ENCODE data around the gene M6PR. TPM values are rescaled to one million over a fixed set of nuclear protein-coding genes. Genes with fewer than 3 reads are reported as not detected.
"Not testable (repeated sequence)": the region's sequence is repeated elsewhere in the genome, so short reads cannot be mapped to it uniquely, and the experiment has no call there.

The M6PR gene
- total and polyA plus RNA-seq, 10 of the 15 experiments (the other 5 are each of a cell fraction or from before 2014, with no cell fraction given): 65.4 to 209 (median 139) TPM

- intact Hi-C loops (cut with micrococcal nuclease; ENCODE audit: unreplicated experiment); H3K4me2 ChIP-seq (ENCODE audit: control insufficient read depth, insufficient read depth); H3K4me3 ChIP-seq; H3K9me3 ChIP-seq (replicated peaks; ENCODE audit: control insufficient read depth, insufficient read depth, low read length); FAIRE-seq; H3K9ac ChIP-seq (ENCODE audit: control insufficient read depth, insufficient read depth, low read length); H4K20me1 ChIP-seq (ENCODE audit: control insufficient read depth, insufficient read depth); CTCF ChIA-PET; ATAC-seq; H3K27me3 ChIP-seq (replicated peaks in 1 of 2; ENCODE audit: control insufficient read depth in 2 of 2, insufficient read depth in 2 of 2, low read length in 1 of 2); SMC1A ChIA-PET (ENCODE audit: uncharacterized antibody, unreplicated experiment); in situ Hi-C loops (cut with MboI); RAD21 ChIA-PET (ENCODE audit: unreplicated experiment); H2AFZ ChIP-seq (ENCODE audit: control insufficient read depth, low read depth, low read length); BruUV-seq (replicated peaks); H3K36me3 ChIP-seq (ENCODE audit: control insufficient read depth in 2 of 2, insufficient read depth in 2 of 2, low read length in 1 of 2); H3K4me1 ChIP-seq (ENCODE audit: control insufficient read depth, insufficient read depth, low read length); H3K27ac ChIP-seq (ENCODE audit: control insufficient read depth, insufficient read depth); H3K79me2 ChIP-seq (ENCODE audit: control insufficient read depth, insufficient read depth, low read length); DNase-seq (ENCODE audit: low read depth, low spot score): not testable (repeated sequence)
- TF ChIP-seq SRF (IDR thresholded peaks at IDR 0.05; ENCODE audit: low read depth in 2 of 2, low read length in 2 of 2) (peak; percentile 23 to 87; a peak in 2 of 4 replicates), SPI1 (IDR thresholded peaks at IDR 0.05; ENCODE audit: borderline replicate concordance, insufficient read depth, low read depth, low read length) (peak; percentile 43; the same call in 1 of the 2 replicates)
- POLR2A ChIA-PET: interaction anchor here (0.6 to 0.7 kb wide), 2 partner anchors 24 to 355 kb away, joined by 3 to 5 read pairs; no protein-coding TSS in a partner anchor
- 9% methylated on average over 5 of the region's 5 CpGs for WGBS (ENCODE audit: insufficient coverage, insufficient replicate concordance, low lambda C conversion rate, missing lambda C conversion rate)
Observed at GRCh38 chr12:8902703-8903102, 46.7 kb downstream of the M6PR start.

GRCh38 chr12:8899830-8900229 lies 49.6 kb downstream of the M6PR start:
- Histone ChIP-seq H3K4me1 (ENCODE audit: control insufficient read depth, insufficient read depth, low read length) (no peaks in the 10 kb centered on the region), H2AFZ (ENCODE audit: control insufficient read depth, low read depth, low read length) (no peak overlapping the region), H3K36me3 (ENCODE audit: control insufficient read depth in 2 of 2, insufficient read depth in 2 of 2, low read length in 1 of 2) (no peaks in the 10 kb centered on the region), H3K9me3 (replicated peaks; ENCODE audit: control insufficient read depth, insufficient read depth, low read length) (no peaks in the 10 kb centered on the region; the same call in 2 of the 3 replicates), H3K79me2 (ENCODE audit: control insufficient read depth, insufficient read depth, low read length) (no peaks in the 10 kb centered on the region), H3K9ac (ENCODE audit: control insufficient read depth, insufficient read depth, low read length) (no peak overlapping the region), H4K20me1 (ENCODE audit: control insufficient read depth, insufficient read depth) (no peaks in the 10 kb centered on the region), H3K27ac (ENCODE audit: control insufficient read depth, insufficient read depth) (no peak overlapping the region), H3K27me3 (replicated peaks in 1 of 2; ENCODE audit: control insufficient read depth in 2 of 2, insufficient read depth in 2 of 2, low read length in 1 of 2) (no peaks in the 10 kb centered on the region; a peak in 1 of 4 replicates), H3K4me2 (ENCODE audit: control insufficient read depth, insufficient read depth) (no peak overlapping the region), H3K4me3 (no peak overlapping the region)
- ATAC-seq (no peak), DNase-seq (ENCODE audit: low read depth, low spot score) (no peak), FAIRE-seq (no peak)
- WGBS (ENCODE audit: insufficient coverage, insufficient replicate concordance, low lambda C conversion rate, missing lambda C conversion rate): 32% methylated on average over 6 of the region's 6 CpGs
- in situ Hi-C loops (cut with MboI): loop anchor here (10.0 to 25.0 kb wide), 2 partner anchors 215 to 363 kb away; partner anchors contain the start of gene CLEC4E
- SMC1A ChIA-PET (ENCODE audit: uncharacterized antibody, unreplicated experiment): no interaction called here
- no TSS peak for BruUV-seq (replicated peaks)
- RAD21 ChIA-PET (ENCODE audit: unreplicated experiment): no interaction called here
- CTCF ChIA-PET: no interaction called here
- intact Hi-C loops (cut with micrococcal nuclease; ENCODE audit: unreplicated experiment): no loop called here
- POLR2A ChIA-PET: no interaction called here
- TF ChIP-seq MXI1 (IDR thresholded peaks at IDR 0.05; ENCODE audit: low read depth, low read length) (no peak), HSF1 (IDR thresholded peaks at IDR 0.05; ENCODE audit: low read depth, low read length) (no peak), CHD4 (IDR thresholded peaks at IDR 0.05) (no peak), SMC3 (IDR thresholded peaks at IDR 0.05; ENCODE audit: borderline replicate concordance, low read length) (no peak), CBX3 (IDR thresholded peaks at IDR 0.05; ENCODE audit: borderline replicate concordance, low read depth) (no peak), ZSCAN29 (IDR thresholded peaks at IDR 0.05) (no peak), CREM (IDR thresholded peaks at IDR 0.05; ENCODE audit: low read depth) (no peak), NFYB (IDR thresholded peaks at IDR 0.05; ENCODE audit: insufficient read depth, low read depth, low read length) (no peak), ZNF592 (IDR thresholded peaks at IDR 0.05) (no peak)

Data from GM12878 (cell line).